ENCODE data around the gene HK3. TPM values are rescaled to one million over a fixed set of nuclear protein-coding genes. Genes with fewer than 3 reads are reported as not detected.

HK3 gene
- total and polyA plus RNA-seq, 2 experiments from 2014 or later = not detected

- TF ChIP-seq ZNF462 (CRISPR knock-in tag; IDR thresholded peaks at IDR 0.05) (no peak), NANOG (IDR thresholded peaks at IDR 0.05; ENCODE audit: borderline replicate concordance) (no peak)
Measured at GRCh38 chr5:176881021-176881749, 18.0 kb downstream of the HK3 start (continued).

GRCh38 chr5:176880366-176881020, 18.7 kb downstream of the HK3 start:
- ATAC-seq (no peak), DNase-seq (ENCODE audit: low spot score) (no peak)
- H2AFZ ChIP-seq = no peak overlapping the region
- TF ChIP-seq REST (IDR thresholded peaks at IDR 0.05; ENCODE audit: unreplicated experiment) (no peak), JUNB (IDR thresholded peaks at IDR 0.05; ENCODE audit: unreplicated experiment) (no peak), ETS1 (IDR thresholded peaks at IDR 0.05) (no peak), CREB1 (CRISPR knock-in tag; IDR thresholded peaks at IDR 0.05; ENCODE audit: low read depth) (no peak), NANOG (IDR thresholded peaks at IDR 0.05; ENCODE audit: borderline replicate concordance) (no peak), ZNF331 (CRISPR knock-in tag; IDR thresholded peaks at IDR 0.05; ENCODE audit: low read depth) (no peak), EZH2 (IDR thresholded peaks at IDR 0.05; ENCODE audit: low read depth, unreplicated experiment) (no peak), ZNF114 (CRISPR knock-in tag; IDR thresholded peaks at IDR 0.05) (no peak), POLR2AphosphoS5 (IDR thresholded peaks at IDR 0.05; ENCODE audit: low read depth) (no peak), CTCF (conservative IDR thresholded peaks at IDR 0.05; ENCODE audit: low read depth in 2 of 2) (no peak)

More at GRCh38 chr5:176880366-176881020, 18.7 kb downstream of the HK3 start:
- peaks cover 15% of the 10 kb centered on the region; the same call in 2 of the 3 replicates for H3K4me1 Mint-ChIP-seq
- Histone ChIP-seq H3K4me3 (no peak overlapping the region), H3K9me2 (ENCODE audit: insufficient read depth) (no peaks in the 10 kb centered on the region), H3K79me2 (replicated peaks; ENCODE audit: insufficient read depth) (no peaks in the 10 kb centered on the region), H3K4me2 (no peak overlapping the region), H4K20me1 (replicated peaks; ENCODE audit: insufficient read depth) (no peaks in the 10 kb centered on the region), H3K4me1 (ENCODE audit: insufficient read depth) (no peaks in the 10 kb centered on the region), H3K27ac (ENCODE audit: low read depth) (no peak overlapping the region), H3K27me3 (ENCODE audit: insufficient read depth) (no peaks in the 10 kb centered on the region), H3F3A (replicated peaks; ENCODE audit: low read depth) (no peaks in the 10 kb centered on the region), H3K36me3 (ENCODE audit: insufficient read depth) (no peaks in the 10 kb centered on the region)
- H3K36me3 Mint-ChIP-seq (ENCODE audit: low read depth) = no peaks in the 10 kb centered on the region
- H3K9me3 Mint-ChIP-seq = no peaks in the 10 kb centered on the region
- no peak overlapping the region for H3K27ac Mint-ChIP-seq
- peaks cover 15% of the 10 kb centered on the region for H3K27me3 Mint-ChIP-seq (ENCODE audit: insufficient read depth, low read depth, poor library complexity)
- no peak overlapping the region for H3K4me3 Mint-ChIP-seq
